AG10803 (cell line): ENCODE results near the gene GIPC3.

Experiments used
- DNase-seq: peaks from one replicate; pipeline ENCODE4 v3.0.0; 2010; ENCODE audit warnings: low read depth
- H3K4me3 ChIP-seq: 2 replicates; pipeline ENCODE4 v1.5.1; 2011; ENCODE audit warnings: mild to moderate bottlenecking, low read length, control low read depth
- TF ChIP-seq, protein P1 (sequence below): conservative IDR thresholded peaks from 2 replicates; pipeline ENCODE4 v1.5.1; 2011; ENCODE audit warnings: mild to moderate bottlenecking, low read length, control low read depth, inconsistent platforms

GIPC3 gene

DNA sequence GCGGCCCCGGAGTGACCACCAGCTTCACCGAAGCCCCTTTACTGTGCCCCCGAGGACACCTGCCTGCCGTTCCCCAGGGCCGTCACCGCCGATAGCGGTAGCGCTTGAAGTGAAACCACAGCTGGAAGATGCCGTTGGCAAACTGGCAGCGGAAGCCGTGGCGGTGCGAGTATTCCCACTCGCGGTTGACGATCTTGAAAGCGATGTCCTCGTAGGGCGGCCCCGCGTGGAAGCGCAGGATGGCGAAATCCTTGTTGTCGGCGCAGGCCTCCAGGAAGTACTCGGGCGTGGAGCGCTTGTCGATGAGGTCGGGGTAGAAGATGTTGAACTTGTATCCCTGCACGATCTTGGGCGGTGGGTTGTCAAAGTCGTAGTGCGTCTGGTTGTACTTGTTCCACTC, 26.6 kb downstream of the GIPC3 start:
- no peak for DNase-seq
- H3K4me3 ChIP-seq, result no peak overlapping the region
- TF ChIP-seq, protein P1, sequence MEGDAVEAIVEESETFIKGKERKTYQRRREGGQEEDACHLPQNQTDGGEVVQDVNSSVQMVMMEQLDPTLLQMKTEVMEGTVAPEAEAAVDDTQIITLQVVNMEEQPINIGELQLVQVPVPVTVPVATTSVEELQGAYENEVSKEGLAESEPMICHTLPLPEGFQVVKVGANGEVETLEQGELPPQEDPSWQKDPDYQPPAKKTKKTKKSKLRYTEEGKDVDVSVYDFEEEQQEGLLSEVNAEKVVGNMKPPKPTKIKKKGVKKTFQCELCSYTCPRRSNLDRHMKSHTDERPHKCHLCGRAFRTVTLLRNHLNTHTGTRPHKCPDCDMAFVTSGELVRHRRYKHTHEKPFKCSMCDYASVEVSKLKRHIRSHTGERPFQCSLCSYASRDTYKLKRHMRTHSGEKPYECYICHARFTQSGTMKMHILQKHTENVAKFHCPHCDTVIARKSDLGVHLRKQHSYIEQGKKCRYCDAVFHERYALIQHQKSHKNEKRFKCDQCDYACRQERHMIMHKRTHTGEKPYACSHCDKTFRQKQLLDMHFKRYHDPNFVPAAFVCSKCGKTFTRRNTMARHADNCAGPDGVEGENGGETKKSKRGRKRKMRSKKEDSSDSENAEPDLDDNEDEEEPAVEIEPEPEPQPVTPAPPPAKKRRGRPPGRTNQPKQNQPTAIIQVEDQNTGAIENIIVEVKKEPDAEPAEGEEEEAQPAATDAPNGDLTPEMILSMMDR, result no peak

DNA sequence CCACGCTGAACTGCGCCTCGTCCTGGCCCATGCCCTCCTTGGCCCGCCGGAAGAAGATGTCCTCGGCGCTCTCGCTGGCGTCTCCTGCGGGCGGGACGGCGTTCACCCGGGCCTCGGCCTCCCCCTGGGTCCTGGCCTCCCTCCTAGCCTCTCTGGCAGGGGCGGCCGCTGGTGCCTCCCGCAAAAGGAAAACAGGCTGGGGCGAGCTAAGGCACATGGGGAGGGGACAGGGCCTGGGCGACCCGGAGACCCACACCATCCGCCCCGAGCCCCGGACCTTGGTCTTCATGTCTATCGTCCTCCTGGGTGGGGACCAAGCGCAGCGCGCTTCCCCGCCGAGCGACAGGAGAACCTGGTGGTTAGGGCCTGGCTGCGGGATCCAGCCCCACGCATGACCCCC, 27.1 kb downstream of the GIPC3 start:
- H3K4me3 ChIP-seq, result no peak overlapping the region
- TF ChIP-seq, protein P1, result no peak
- DNase-seq, result no peak

DNA sequence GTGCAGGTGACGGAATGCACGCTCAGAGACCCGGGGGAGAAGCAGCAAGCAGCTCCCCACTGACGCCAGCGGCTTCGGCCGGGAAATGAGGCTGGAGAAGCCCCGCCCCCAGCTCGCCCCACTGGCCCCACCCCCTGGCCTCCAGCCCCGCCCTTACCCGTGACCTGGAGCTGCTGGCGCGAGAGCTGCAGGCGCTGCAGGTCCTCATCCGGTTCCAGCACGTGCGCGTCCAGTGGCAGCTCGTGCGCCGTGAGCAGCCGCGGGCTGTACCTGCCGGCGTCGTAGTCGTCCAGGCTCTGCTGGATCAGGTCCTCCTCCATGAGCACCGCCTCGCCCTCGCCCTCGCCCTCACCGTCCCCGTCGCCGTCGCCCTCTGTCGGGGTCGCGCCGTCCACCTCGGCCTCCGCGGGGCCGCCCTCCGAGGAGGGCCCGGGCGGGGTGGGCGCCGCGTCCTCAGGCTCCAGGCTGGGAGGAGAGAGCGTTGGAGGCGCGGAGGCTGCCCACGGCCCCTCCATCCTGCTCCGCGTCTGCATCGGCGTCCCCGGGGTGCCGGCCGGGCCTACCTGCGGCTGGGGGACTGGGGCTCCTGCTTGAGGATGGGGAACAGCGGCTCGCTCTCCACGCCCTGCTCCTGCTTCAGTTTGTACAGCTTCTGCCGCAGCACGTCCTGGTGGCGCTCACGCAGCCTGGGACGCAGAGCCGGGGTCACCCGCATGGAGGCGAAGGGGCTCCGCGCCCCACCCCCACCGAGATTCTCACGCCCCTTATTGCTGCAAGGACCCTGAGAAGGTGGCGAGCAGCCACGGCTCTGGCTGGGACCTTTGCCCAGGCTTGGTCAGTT, 27.8 kb downstream of the GIPC3 start:
- DNase-seq, result no peak
- no peak overlapping the region for H3K4me3 ChIP-seq
- TF ChIP-seq, protein P1, result no peak

DNA sequence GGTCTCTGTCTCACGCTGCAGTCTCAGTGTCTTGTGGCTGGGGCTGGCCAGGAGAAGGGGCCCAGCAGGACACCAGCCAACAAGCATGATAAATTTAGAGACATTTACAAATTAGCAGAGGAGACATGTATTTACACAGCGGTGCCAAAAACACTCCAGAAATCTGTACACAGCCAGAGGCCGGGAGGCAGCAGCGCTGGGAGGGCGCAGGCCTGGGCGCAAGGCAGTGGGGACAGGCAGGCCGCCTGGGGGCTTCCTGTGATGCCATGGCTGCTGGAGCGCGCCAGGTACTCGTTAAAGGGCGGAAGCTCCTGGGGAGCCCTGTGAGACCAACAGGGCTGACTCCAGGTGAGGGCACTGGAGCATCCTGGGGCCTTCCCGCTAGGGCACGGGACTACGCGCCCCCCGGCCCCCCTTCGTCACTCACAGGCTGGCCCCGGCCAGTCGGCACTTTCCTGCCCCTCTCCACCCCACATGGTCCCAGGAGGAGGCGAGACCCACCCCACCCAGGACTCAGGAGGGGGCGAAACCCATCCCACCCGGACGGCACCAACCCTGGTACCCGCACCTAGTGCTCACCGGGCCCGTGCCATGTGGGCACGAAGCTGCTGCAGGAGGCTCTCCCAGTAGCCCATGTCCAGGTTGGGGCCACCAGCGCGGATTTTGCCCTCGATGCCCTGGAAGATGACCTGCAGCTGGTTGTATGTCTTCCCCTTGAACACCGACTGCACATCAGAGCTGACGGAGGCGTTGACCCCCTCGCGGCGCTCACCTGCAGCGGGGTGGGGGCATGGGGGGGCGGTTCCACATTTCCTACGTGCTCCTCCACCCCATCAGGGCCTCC, 28.8 kb downstream of the GIPC3 start:
- H3K4me3 ChIP-seq, result no peak overlapping the region
- no peak for DNase-seq
- TF ChIP-seq, protein P1, result no peak

DNA sequence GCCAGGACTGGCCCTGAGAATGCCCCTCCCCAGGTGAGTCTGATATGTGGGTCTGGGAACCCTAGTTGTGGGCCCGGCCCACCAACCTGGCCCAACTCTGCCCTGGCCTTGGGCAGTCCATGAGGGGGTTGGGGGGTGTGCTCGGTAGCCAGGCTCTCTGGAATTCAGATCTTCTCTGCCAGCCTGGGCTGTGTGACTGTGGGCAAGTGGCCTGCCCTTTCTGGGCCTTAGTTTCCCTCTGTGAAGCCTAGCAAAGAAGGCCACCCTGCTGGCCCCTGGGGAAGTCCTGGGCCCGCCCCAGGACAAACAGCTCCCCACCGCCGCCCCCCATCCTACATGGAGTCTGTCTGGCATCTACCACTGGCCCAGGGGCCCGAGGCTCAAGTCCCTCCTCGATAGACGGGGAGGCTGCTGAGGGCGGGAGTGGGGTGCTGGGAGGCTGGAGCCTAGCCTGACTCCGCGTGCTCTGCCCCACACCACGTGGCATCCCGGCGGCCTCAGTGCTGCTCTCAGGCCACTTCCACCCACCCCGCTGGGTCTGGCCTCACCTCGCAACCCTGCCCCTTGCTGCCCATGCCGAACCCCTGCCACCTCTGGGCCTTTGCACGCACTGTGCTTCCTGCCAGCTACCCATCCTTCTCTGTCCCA, 29.7 kb downstream of the GIPC3 start:
- TF ChIP-seq, protein P1, result no peak
- DNase-seq, result no peak
- no peak overlapping the region for H3K4me3 ChIP-seq

DNA sequence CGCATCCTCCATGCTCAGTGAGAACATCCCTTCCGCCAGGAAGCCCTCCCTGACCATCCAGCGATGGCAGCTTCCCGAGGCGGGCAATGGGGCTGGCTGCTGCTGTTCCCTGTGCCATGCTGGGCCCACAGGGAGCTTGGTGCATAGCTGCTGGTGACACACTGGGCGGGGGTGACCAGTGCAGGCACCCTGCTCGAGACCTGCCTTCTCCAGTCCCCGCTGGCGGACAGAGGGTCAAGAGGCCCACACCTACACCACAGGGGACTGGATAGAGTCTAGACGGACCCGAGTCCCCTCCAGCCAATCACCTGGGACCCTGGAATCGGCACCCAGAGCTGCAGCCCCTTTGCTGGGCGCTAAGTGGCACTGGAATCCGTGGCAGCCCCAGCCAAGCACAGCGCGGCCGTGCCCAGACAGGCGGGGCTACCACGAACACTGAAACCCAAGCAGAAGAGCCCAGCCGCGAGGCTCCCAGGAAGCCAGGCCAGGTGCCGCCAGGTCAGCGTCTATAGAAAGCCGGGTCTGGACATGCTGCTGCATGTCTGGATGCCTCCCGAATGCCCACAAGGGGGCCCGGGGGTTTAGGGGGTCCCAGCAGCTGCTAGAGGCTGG, 30.4 kb downstream of the GIPC3 start:
- TF ChIP-seq, protein P1, result no peak
- no peak for DNase-seq
- H3K4me3 ChIP-seq, result no peak overlapping the region
